H1 (cell line): ENCODE measurements around the gene LRRC8D. TPM values are rescaled to one million over a fixed set of nuclear protein-coding genes. Genes with fewer than 3 reads are reported as not detected.

Experiments used
- CTCF ChIA-PET: fragments of 300-600 bp; sonication (Branson Sonifier 250); formaldehyde crosslinking; loops from one replicate; lab custom pipeline; 2021; ENCODE audit not compliant: partially characterized antibody; lab: Charles Lee
- POLR2A ChIA-PET: fragments of 300-600 bp; sonication (Branson Sonifier 250); formaldehyde crosslinking; loops from one replicate; lab custom pipeline; 2021; ENCODE audit warnings: inconsistent platforms; ENCODE audit not compliant: partially characterized antibody; lab: Charles Lee
- DNase-seq, 2 experiments: peaks; one replicate each; pipeline versions ENCODE4 v3.0.0 to v3.0.0-alpha.2; 2010 to 2022; ENCODE audit warnings: low spot score in 2 of 2, low read depth in 1 of 2, mixed read lengths in 1 of 2
- FAIRE-seq: peaks from 2 replicates; lab custom pipeline; 2011; peaks lifted over from hg19 to GRCh38; lab: Jason Lieb, UNC
- H2AFZ ChIP-seq: 2 replicates; pipeline ENCODE4 v1.8.1; 2012; ENCODE audit warnings: low read length, inconsistent platforms
- H2AK5ac ChIP-seq: 2 replicates; pipeline ENCODE4 v1.6.1; 2013; ENCODE audit warnings: low read depth, low read length
- H2BK120ac ChIP-seq: replicated peaks from 2 replicates; pipeline ENCODE3; 2013; ENCODE audit warnings: low read depth, low read length, inconsistent platforms
- H2BK12ac ChIP-seq: 2 replicates; pipeline ENCODE4 v1.6.1; 2013; ENCODE audit warnings: low read depth, low read length
- H2BK15ac ChIP-seq: 2 replicates; pipeline ENCODE4 v1.6.1; 2013; ENCODE audit warnings: low read length
- H2BK20ac ChIP-seq: 2 replicates; pipeline ENCODE4 v1.6.1; 2013; ENCODE audit warnings: low read length
- H2BK5ac ChIP-seq: 2 replicates; pipeline ENCODE4 v1.6.1; 2013; ENCODE audit warnings: low read depth, low read length
- H3K14ac ChIP-seq: 2 replicates; pipeline ENCODE4 v1.6.1; 2013; ENCODE audit warnings: inconsistent platforms; ENCODE audit not compliant: insufficient read length
- H3K18ac ChIP-seq: 2 replicates; pipeline ENCODE4 v1.6.1; 2013; ENCODE audit warnings: low read length; ENCODE audit errors: extremely low read depth
- H3K23ac ChIP-seq: 2 replicates; pipeline ENCODE4 v1.6.1; 2013; ENCODE audit warnings: inconsistent platforms; ENCODE audit not compliant: insufficient read length
- H3K23me2 ChIP-seq: 2 replicates; pipeline ENCODE4 v1.6.1; 2013; ENCODE audit warnings: low read depth, low read length
- H3K27ac ChIP-seq: 2 replicates; pipeline ENCODE4 v1.6.1; 2011; ENCODE audit warnings: low read depth, low read length, inconsistent platforms
- H3K27me3 ChIP-seq, 4 experiments: replicated peaks in 1 of 4; 1 replicate in 1 of 4; 2 replicates in 3 of 4; pipeline versions ENCODE4 v1.6.1 to v1.8.1; 2011 to 2013; ENCODE audit warnings: low read length in 3 of 4, mild to moderate bottlenecking in 3 of 4, inconsistent platforms in 2 of 4, mixed read lengths in 2 of 4, moderate library complexity in 1 of 4; ENCODE audit not compliant: control insufficient read depth in 3 of 4, insufficient read depth in 3 of 4; ENCODE audit errors: extremely low read depth in 1 of 4
- H3K36me3 ChIP-seq, 4 experiments: 2 replicates each; pipeline versions ENCODE4 v1.6.1 to v1.8.1; 2011 to 2013; ENCODE audit warnings: mild to moderate bottlenecking in 4 of 4, low read length in 3 of 4, moderate library complexity in 2 of 4, control low read depth in 1 of 4, inconsistent platforms in 1 of 4; ENCODE audit not compliant: insufficient read depth in 4 of 4, control insufficient read depth in 2 of 4
- H3K4ac ChIP-seq: replicated peaks from 2 replicates; pipeline ENCODE3; 2013; ENCODE audit warnings: low read length, low read depth, mixed read lengths, inconsistent platforms; ENCODE audit not compliant: insufficient read length
- H3K4me1 ChIP-seq, 4 experiments: replicated peaks in 1 of 4; 1 replicate in 1 of 4; 2 replicates in 3 of 4; pipeline versions ENCODE4 v1.6.1 to v1.8.1; 2011 to 2013; ENCODE audit warnings: low read length in 3 of 4, inconsistent platforms in 2 of 4, mixed read lengths in 1 of 4; ENCODE audit not compliant: insufficient read depth in 4 of 4, control insufficient read depth in 3 of 4
- H3K4me2 ChIP-seq, 2 experiments: 2 replicates each; pipeline versions ENCODE4 v1.6.1 to v1.8.1; 2011 to 2013; ENCODE audit warnings: low read depth in 2 of 2, low read length in 2 of 2, control low read depth in 1 of 2, inconsistent platforms in 1 of 2, mild to moderate bottlenecking in 1 of 2; ENCODE audit not compliant: insufficient read depth in 1 of 2
- H3K4me3 ChIP-seq, 4 experiments: fragments of 200-600, 300-600 bp in 1 of 4; sonication (generic), shearing (Covaris generic), sonication (Bioruptor Twin) in 1 of 4; 2 replicates each; pipeline versions ENCODE4 v1.5.1 to v1.8.1; 2011 to 2016; ENCODE audit warnings: low read length in 4 of 4, low read depth in 3 of 4, control low read depth in 2 of 4, inconsistent platforms in 2 of 4, mild to moderate bottlenecking in 2 of 4, mixed read lengths in 1 of 4, moderate library complexity in 1 of 4; ENCODE audit not compliant: insufficient read depth in 2 of 4; ENCODE audit errors: extremely low read depth in 1 of 4
- H3K56ac ChIP-seq: replicated peaks from 2 replicates; pipeline ENCODE3; 2013; ENCODE audit warnings: low read depth, mild to moderate bottlenecking, mixed read lengths, low read length, inconsistent platforms; ENCODE audit not compliant: insufficient read length
- H3K79me1 ChIP-seq: 2 replicates; pipeline ENCODE4 v1.6.1; 2013; ENCODE audit warnings: low read depth, low read length, control low read depth
- H3K79me2 ChIP-seq, 2 experiments: 2 replicates each; pipeline versions ENCODE4 v1.6.1 to v1.8.1; 2012 to 2013; ENCODE audit warnings: low read length in 2 of 2, mild to moderate bottlenecking in 2 of 2, inconsistent platforms in 1 of 2; ENCODE audit not compliant: insufficient read depth in 2 of 2, control insufficient read depth in 1 of 2
- H3K9ac ChIP-seq, 4 experiments: replicated peaks in 1 of 4; 1 replicate in 1 of 4; 2 replicates in 3 of 4; pipeline versions ENCODE4 v1.6.1 to v1.8.1; 2011 to 2013; ENCODE audit warnings: low read depth in 3 of 4, low read length in 3 of 4, control low read depth in 2 of 4, mild to moderate bottlenecking in 2 of 4, moderate library complexity in 2 of 4, inconsistent platforms in 1 of 4; ENCODE audit errors: extremely low read depth in 1 of 4
- H3K9me3 ChIP-seq, 2 experiments: 2 replicates each; pipeline versions ENCODE4 v1.6.1 to v1.8.1; 2012 to 2013; ENCODE audit warnings: mild to moderate bottlenecking in 2 of 2, moderate library complexity in 2 of 2, control low read depth in 1 of 2, inconsistent platforms in 1 of 2, low read depth in 1 of 2, low read length in 1 of 2, mixed read lengths in 1 of 2; ENCODE audit not compliant: insufficient read depth in 2 of 2
- H4K20me1 ChIP-seq, 2 experiments: replicated peaks in 1 of 2; 2 replicates each; pipeline versions ENCODE3 to v1.8.1; 2011 to 2013; ENCODE audit warnings: inconsistent platforms in 2 of 2, low read length in 2 of 2, mild to moderate bottlenecking in 1 of 2; ENCODE audit not compliant: insufficient read depth in 2 of 2, control insufficient read depth in 1 of 2
- H4K5ac ChIP-seq: 2 replicates; pipeline ENCODE4 v1.6.1; 2013; ENCODE audit warnings: low read length, low read depth, mixed read lengths, inconsistent platforms; ENCODE audit not compliant: insufficient read length
- H4K8ac ChIP-seq: 2 replicates; pipeline ENCODE4 v1.8.0; 2013; ENCODE audit warnings: mild to moderate bottlenecking, moderate library complexity, low read length, inconsistent platforms; ENCODE audit not compliant: insufficient read depth; ENCODE audit errors: extremely low read depth
- H4K91ac ChIP-seq: replicated peaks from 2 replicates; pipeline ENCODE3; 2013; ENCODE audit warnings: low read length, mixed read lengths, inconsistent platforms; ENCODE audit not compliant: insufficient read length
- ASH2L ChIP-seq: fragments of 200-600, 300-600 bp; sonication (generic); IDR thresholded peaks from one replicate; pipeline ENCODE4 v1.7.1; 2017; ENCODE audit warnings: low read length
- CBX8 ChIP-seq: fragments of 300-800, 300-1000 bp; sonication (generic); IDR thresholded peaks from 2 replicates; pipeline ENCODE4 v1.7.1; 2016; ENCODE audit warnings: low read depth, low read length, borderline replicate concordance
- CHD1 ChIP-seq: IDR thresholded peaks from 2 replicates; pipeline ENCODE4 v1.6.1; 2012; ENCODE audit warnings: low read depth, low read length, improper control_type of control experiment
- EGR1 ChIP-seq: IDR thresholded peaks from 2 replicates; pipeline ENCODE4 v1.6.1; 2011; ENCODE audit warnings: low read depth, low read length, borderline replicate concordance
- EZH2 ChIP-seq: fragments of 200-600 bp; sonication (generic); IDR thresholded peaks from 2 replicates; pipeline ENCODE4 v1.7.1; 2012; ENCODE audit warnings: low read depth, mild to moderate bottlenecking, moderate library complexity, low read length, inconsistent platforms; ENCODE audit not compliant: severe bottlenecking
- GTF2F1 ChIP-seq: IDR thresholded peaks from 2 replicates; pipeline ENCODE4 v1.6.1; 2012; ENCODE audit warnings: low read depth, low read length, improper control_type of control experiment, borderline replicate concordance
- NRF1 ChIP-seq: IDR thresholded peaks from 2 replicates; pipeline ENCODE4 v1.6.1; 2011; ENCODE audit warnings: mild to moderate bottlenecking, low read depth, low read length, improper control_type of control experiment
- POLR2A ChIP-seq, 2 experiments: IDR thresholded peaks; 1 replicate in 1 of 2; 2 replicates in 1 of 2; pipeline ENCODE4 v1.6.1; 2011; ENCODE audit warnings: low read depth in 2 of 2, low read length in 2 of 2, mild to moderate bottlenecking in 2 of 2; ENCODE audit errors: control extremely low read depth in 1 of 2
- RBBP5 ChIP-seq: IDR thresholded peaks from 2 replicates; pipeline ENCODE4 v1.7.1; 2012; ENCODE audit warnings: low read depth, mild to moderate bottlenecking, inconsistent platforms, low read length, moderate library complexity, borderline replicate concordance
- ZNF274 ChIP-seq: IDR thresholded peaks from 2 replicates; pipeline ENCODE4 v1.7.0; 2012; ENCODE audit warnings: low read length, borderline replicate concordance; ENCODE audit errors: extremely low read depth
- WGBS, 2 experiments: shearing (Covaris generic) in 1 of 2; methylation state at CpG; one replicate each; pipeline versions ENCODE4 v1.1.6 to v1.1.7; 2013 to 2015; ENCODE audit warnings: low lambda C conversion rate in 2 of 2, mixed read lengths in 2 of 2, inconsistent platforms in 1 of 2, low coverage in 1 of 2, missing lambda C conversion rate in 1 of 2; ENCODE audit not compliant: insufficient replicate concordance in 2 of 2, insufficient coverage in 1 of 2, insufficient read length in 1 of 2; ENCODE audit errors: extremely low coverage in 1 of 2, missing lambda C conversion rate in 1 of 2; 5-methylcytosine and 5-hydroxymethylcytosine counted together
- polyA plus RNA-seq, 7 experiments: library from polyadenylated mRNA; depleted of rRNA in 3 of 7; stranded (reverse) in 5 of 7; unstranded in 2 of 7; fragments of >200 nt in 5 of 7; fragments of 200-250 nt in 2 of 7; gene quantifications; 1 replicate in 5 of 7; 2 replicates in 1 of 7; 4 replicates in 1 of 7; pipeline versions ENCODE4 v1.2.1 to v1.2.3, GENCODE V29; 2011 to 2013; ENCODE audit warnings: missing spikeins in 2 of 7, mixed read lengths in 2 of 7
- total RNA-seq: library from RNA; stranded (reverse); fragmentation: NEBNext Ultra II Directional; extraction: Animal tissue kit (Norgen Biotek cat#: 25700); gene quantifications from 2 replicates; pipeline ENCODE4 v1.2.1, GENCODE V29; 2021

LRRC8D gene
- total and polyA plus RNA-seq, 2 of the 8 experiments (the other 6 are each of a cell fraction or from before 2014, with no cell fraction given), result 42.0 to 58.5 TPM

- Histone ChIP-seq H2AK5ac (no peak overlapping the region), H3K23me2 (no peaks in the 10 kb centered on the region), H3K56ac (no peak overlapping the region), H3K18ac (no peak overlapping the region), H3K27me3 (no peaks in the 10 kb centered on the region), H2AFZ (no peak overlapping the region), H3K14ac (no peak overlapping the region), H3K79me1 (no peaks in the 10 kb centered on the region), H3K4ac (no peak overlapping the region), H4K91ac (no peak overlapping the region), H2BK15ac (no peak overlapping the region), H4K8ac (no peak overlapping the region), H3K9ac (no peak overlapping the region), H2BK5ac (0 out of 2 replicates have a peak overlapping the region, but pooled peaks have one; percentile 6), H3K4me2 (peak overlapping the region in 1 of 2 experiments; percentile 29; a peak in 1 of 4 replicates), H4K5ac (no peak overlapping the region), H3K4me1 (peaks cover 0 to 9% (median 3%) of the 10 kb centered on the region in 4 experiments; a peak in 5 of 7 replicates), H3K23ac (no peak overlapping the region), H3K4me3 (no peak overlapping the region), H4K20me1 (no peaks in the 10 kb centered on the region), H2BK12ac (peak overlapping the region; percentile 62), H2BK120ac (no peak overlapping the region), H3K36me3 (no peaks in the 10 kb centered on the region), H3K9me3 (peaks cover 0 to 3% of the 10 kb centered on the region in 2 experiments; a peak in 2 of 4 replicates), H2BK20ac (peak overlapping the region; percentile 57; the same call in 1 of the 2 replicates), H3K27ac (no peak overlapping the region), H3K79me2 (no peaks in the 10 kb centered on the region)
- DNase-seq (no peak), FAIRE-seq (no peak)
- ChIA-PET CTCF (interaction anchor here (1.1 to 1.6 kb wide), 2 partner anchors 32 to 147 kb away, joined by 3 to 4 read pairs; no protein-coding TSS in a partner anchor), POLR2A (interaction anchor here (1.0 kb wide), 1 partner anchor 134 kb away, joined by 3 read pairs; the partner anchor contains the start of gene LRRC8D)
- WGBS, 2 experiments, result 78% methylated on average over 7 of the region's 7 CpGs; no CpG with 5 or more reads in 1 of the 2 experiments
- no peak for TF ChIP-seq NRF1
- no peak for TF ChIP-seq CBX8
- no peak for TF ChIP-seq POLR2A (IDR thresholded peaks at IDR 0.05; ENCODE audit: control extremely low read depth in 1 of 2, low read depth in 2 of 2, low read length in 2 of 2)
- TF ChIP-seq EGR1, result no peak
- no peak for TF ChIP-seq EZH2
- TF ChIP-seq ZNF274, result no peak
- no peak for TF ChIP-seq RBBP5
- TF ChIP-seq ASH2L, result no peak
- no peak for TF ChIP-seq CHD1
- no peak for TF ChIP-seq GTF2F1
Observed at GRCh38 chr1:89955311-89956205, 134.7 kb downstream of the LRRC8D start.
